HTERT RPE-1 (cell line): ENCODE results near the gene SYNGAP1.
"Not testable (repeated sequence)": the region's sequence is repeated elsewhere in the genome, so short reads cannot be mapped to it uniquely, and the experiment has no call there.

Experiments used
- in situ Hi-C: fragments of 300-500 bp; cut with MboI; formaldehyde crosslinking; loops from 4 replicates; pipeline ENCODE4 v1.14.3; 2020; ENCODE audit warnings: low sequenced_read_pairs

The SYNGAP1 gene

GRCh38 chr6:33399881-33400280 is 20.0 kb upstream of the SYNGAP1 start:
- in situ Hi-C loops, result not testable (repeated sequence)

GRCh38 chr6:33404884-33405283 is 15.0 kb upstream of the SYNGAP1 start:
- in situ Hi-C loops, result no loop called here

GRCh38 chr6:33405386-33405940 is 14.4 kb upstream of the SYNGAP1 start:
- in situ Hi-C loops, result no loop called here

GRCh38 chr6:33406126-33406525 is 13.7 kb upstream of the SYNGAP1 start:
- in situ Hi-C loops, result no loop called here

GRCh38 chr6:33407132-33407718 is 12.6 kb upstream of the SYNGAP1 start:
- in situ Hi-C loops, result no loop called here

GRCh38 chr6:33410050-33410710 is 9.7 kb upstream of the SYNGAP1 start:
- in situ Hi-C loops, result no loop called here

- in situ Hi-C loops, result no loop called here
Observed at GRCh38 chr6:33410711-33411631, 8.9 kb upstream of the SYNGAP1 start, which contains the start of gene PHF1. Gene PHF1 (plus strand): TSS chr6:33411014. CDS start chr6:33412264, 1,250 bp downstream.

- in situ Hi-C loops, result no loop called here
Observed at GRCh38 chr6:33411632-33412005, 8.2 kb upstream of the SYNGAP1 start.

GRCh38 chr6:33412140-33413009 is 7.5 kb upstream of the SYNGAP1 start:
- in situ Hi-C loops, result no loop called here

GRCh38 chr6:33413241-33414120 is 6.4 kb upstream of the SYNGAP1 start:
- in situ Hi-C loops, result no loop called here

- in situ Hi-C loops, result no loop called here
Observed at GRCh38 chr6:33414592-33415271, 5.1 kb upstream of the SYNGAP1 start.

GRCh38 chr6:33415831-33416230 is 4.0 kb upstream of the SYNGAP1 start:
- in situ Hi-C loops, result no loop called here

GRCh38 chr6:33416386-33417127 is 3.3 kb upstream of the SYNGAP1 start:
- in situ Hi-C loops, result no loop called here

GRCh38 chr6:33417128-33417902 is 2.5 kb upstream of the SYNGAP1 start:
- in situ Hi-C loops, result no loop called here

- in situ Hi-C loops, result no loop called here
Observed at GRCh38 chr6:33417903-33418689, 1.8 kb upstream of the SYNGAP1 start, which contains the start of gene CUTA. Gene CUTA (minus strand): TSS chr6:33418107. CDS start chr6:33418000, 107 bp downstream.

GRCh38 chr6:33418690-33419291 is 1.1 kb upstream of the SYNGAP1 start:
- in situ Hi-C loops, result no loop called here
